GM23338 (cell line): ENCODE results near the gene SLC23A2. TPM values are rescaled to one million over a fixed set of nuclear protein-coding genes. Genes with fewer than 3 reads are reported as not detected.

ENCODE experiments used
- ATAC-seq: fragments of 200-7000 bp; cut with Tn5 transposase; 3 replicates; pipeline ENCODE4 v1.9.1; 2020
- DNase-seq: peaks from one replicate; pipeline ENCODE4 v3.0.0-alpha.2; 2015; ENCODE audit warnings: low spot score
- H2AFZ ChIP-seq: fragments of 200-600 bp; sonication (generic); 2 replicates; pipeline ENCODE4 v1.8.0; 2016; ENCODE audit warnings: antibody characterized with exemption, mild to moderate bottlenecking, moderate library complexity
- H3F3A ChIP-seq: fragments of 200-600 bp; sonication (generic); replicated peaks from 2 replicates; pipeline ENCODE4 v1.8.0; 2017; ENCODE audit warnings: antibody characterized with exemption, mixed run types, low read depth
- H3K27ac ChIP-seq: fragments of 200-600 bp; sonication (generic); 2 replicates; pipeline ENCODE4 v1.6.1; 2016; ENCODE audit warnings: low read depth
- H3K27me3 ChIP-seq: fragments of 200-600 bp; sonication (generic); 2 replicates; pipeline ENCODE4 v1.8.0; 2016; ENCODE audit warnings: mild to moderate bottlenecking, mixed run types, moderate library complexity; ENCODE audit not compliant: insufficient read depth
- H3K36me3 ChIP-seq: fragments of 200-600 bp; sonication (generic); 2 replicates; pipeline ENCODE4 v1.8.0; 2016; ENCODE audit warnings: mild to moderate bottlenecking; ENCODE audit not compliant: insufficient read depth
- H3K4me1 ChIP-seq: fragments of 200-600 bp; sonication (generic); 2 replicates; pipeline ENCODE4 v1.8.0; 2016; ENCODE audit warnings: mild to moderate bottlenecking, moderate library complexity; ENCODE audit not compliant: insufficient read depth
- H3K4me2 ChIP-seq: fragments of 200-600 bp; sonication (generic); 2 replicates; pipeline ENCODE4 v1.7.1; 2017; ENCODE audit warnings: mixed run types
- H3K4me3 ChIP-seq: fragments of 200-600 bp; sonication (generic); 2 replicates; pipeline ENCODE4 v1.6.1; 2016; ENCODE audit warnings: mixed run types
- H3K79me2 ChIP-seq: fragments of 200-600 bp; sonication (generic); replicated peaks from 2 replicates; pipeline ENCODE4 v1.8.0; 2017; ENCODE audit warnings: mild to moderate bottlenecking; ENCODE audit not compliant: insufficient read depth
- H3K9me2 ChIP-seq: fragments of 200-600 bp; sonication (generic); 2 replicates; pipeline ENCODE4 v1.8.0; 2017; ENCODE audit not compliant: insufficient read depth
- H4K20me1 ChIP-seq: fragments of 200-600 bp; sonication (generic); replicated peaks from 2 replicates; pipeline ENCODE4 v1.8.0; 2017; ENCODE audit warnings: mild to moderate bottlenecking; ENCODE audit not compliant: insufficient read depth
- H3K27ac Mint-ChIP-seq: 2 replicates; pipeline ENCODE4 v1.8.0; 2020; ENCODE audit warnings: inconsistent platforms, mild to moderate bottlenecking, moderate library complexity, mixed read lengths
- H3K27me3 Mint-ChIP-seq: 3 replicates; pipeline ENCODE4 v1.8.0; 2022; ENCODE audit warnings: low read depth, mild to moderate bottlenecking, moderate library complexity, mixed read lengths, inconsistent platforms; ENCODE audit not compliant: insufficient read depth, poor library complexity
- H3K36me3 Mint-ChIP-seq: 3 replicates; pipeline ENCODE4 v1.8.0; 2021; ENCODE audit warnings: low read depth, mild to moderate bottlenecking, inconsistent platforms, moderate library complexity, mixed read lengths
- H3K4me1 Mint-ChIP-seq: 3 replicates; pipeline ENCODE4 v1.8.0; 2020; ENCODE audit warnings: mild to moderate bottlenecking, inconsistent platforms, mixed read lengths
- H3K4me3 Mint-ChIP-seq: 3 replicates; pipeline ENCODE4 v1.8.0; 2021; ENCODE audit warnings: moderate library complexity, mild to moderate bottlenecking, inconsistent platforms, mixed read lengths
- H3K9me3 Mint-ChIP-seq: 3 replicates; pipeline ENCODE4 v1.8.0; 2020; ENCODE audit warnings: moderate library complexity, mild to moderate bottlenecking, inconsistent platforms, mixed read lengths
- CREB1 ChIP-seq: fragments of 250-450 bp; sonication (Bioruptor Pico); IDR thresholded peaks from 2 replicates; pipeline ENCODE4 v1.5.0; 2020; ENCODE audit warnings: low read depth, mild to moderate bottlenecking, moderate library complexity
- CTCF ChIP-seq, 2 experiments: fragments of 200-600 bp in 1 of 2; sonication (generic) in 1 of 2; conservative IDR thresholded peaks; 2 replicates each; pipeline versions ENCODE4 v1.5.1 to v1.6.1; 2016 to 2017; ENCODE audit warnings: antibody characterized with exemption in 2 of 2, low read depth in 2 of 2, mild to moderate bottlenecking in 2 of 2, moderate library complexity in 1 of 2
- ETS1 ChIP-seq: IDR thresholded peaks from 2 replicates; pipeline ENCODE4 v1.6.1; 2016; ENCODE audit warnings: antibody characterized with exemption
- EZH2 ChIP-seq: fragments of 200-600 bp; sonication (generic); IDR thresholded peaks from one replicate; pipeline ENCODE4 v1.8.0; 2017; ENCODE audit warnings: antibody characterized with exemption, mild to moderate bottlenecking, low read depth; ENCODE audit not compliant: unreplicated experiment
- EZH2phosphoT487 ChIP-seq: fragments of 200-600 bp; sonication (generic); IDR thresholded peaks from one replicate; pipeline ENCODE4 v1.8.1; 2018; ENCODE audit warnings: antibody characterized with exemption; ENCODE audit not compliant: unreplicated experiment
- JUNB ChIP-seq: IDR thresholded peaks from one replicate; pipeline ENCODE4 v1.6.1; 2016; ENCODE audit warnings: antibody characterized with exemption; ENCODE audit not compliant: unreplicated experiment
- NANOG ChIP-seq: IDR thresholded peaks from 2 replicates; pipeline ENCODE4 v1.6.1; 2016; ENCODE audit warnings: antibody characterized with exemption, borderline replicate concordance
- POLR2AphosphoS5 ChIP-seq: IDR thresholded peaks from 2 replicates; pipeline ENCODE4 v1.6.1; 2016; ENCODE audit warnings: antibody characterized with exemption, low read depth
- REST ChIP-seq: IDR thresholded peaks from one replicate; pipeline ENCODE4 v1.6.1; 2018; ENCODE audit warnings: antibody characterized with exemption; ENCODE audit not compliant: unreplicated experiment
- STAT1 ChIP-seq: IDR thresholded peaks from one replicate; pipeline ENCODE4 v1.6.1; 2016; ENCODE audit warnings: antibody characterized with exemption; ENCODE audit not compliant: unreplicated experiment
- ZNF331 ChIP-seq: fragments of 250-450 bp; sonication (Bioruptor Pico); IDR thresholded peaks from 2 replicates; pipeline ENCODE4 v1.5.0; 2020; ENCODE audit warnings: low read depth, mild to moderate bottlenecking, moderate library complexity
- ZNF462 ChIP-seq: fragments of 250-450 bp; sonication (Bioruptor Pico); IDR thresholded peaks from 2 replicates; pipeline ENCODE4 v1.5.0; 2020; ENCODE audit warnings: mild to moderate bottlenecking, moderate library complexity
- polyA plus RNA-seq: library from polyadenylated mRNA; unstranded; fragments of >200 nt; fragmentation: Nextera tagmentation; extraction: Ambion mirVana; gene quantifications from 2 replicates; pipeline ENCODE4 v1.2.1, GENCODE V29; 2016
- total RNA-seq: library from RNA; depleted of rRNA; stranded (reverse); fragments of >200 nt; shearing (Covaris generic); gene quantifications from 2 replicates; pipeline ENCODE4 v1.2.3, GENCODE V29; 2014

SLC23A2 gene
- total and polyA plus RNA-seq, 2 experiments from 2014 or later, result 4.4 to 20.2 TPM

GRCh38 chr20:4875578-4876067, 125.7 kb downstream of the SLC23A2 start:
- no peaks in the 10 kb centered on the region for H3K79me2 ChIP-seq
- no peak overlapping the region for H3K27ac Mint-ChIP-seq
- H3K9me3 Mint-ChIP-seq, result no peaks in the 10 kb centered on the region
- ATAC-seq (no peak), DNase-seq (no peak)
- H3K4me1 ChIP-seq, result no peaks in the 10 kb centered on the region
- H3K4me3 Mint-ChIP-seq, result no peak overlapping the region
- peaks cover 1% of the 10 kb centered on the region for H3K27me3 Mint-ChIP-seq
- H3K36me3 ChIP-seq, result no peaks in the 10 kb centered on the region
- H3F3A ChIP-seq, result no peaks in the 10 kb centered on the region
- H3K4me2 ChIP-seq, result no peak overlapping the region
- no peak overlapping the region for H3K27ac ChIP-seq
- peaks cover 2% of the 10 kb centered on the region; the same call in 1 of the 2 replicates for H4K20me1 ChIP-seq
- no peaks in the 10 kb centered on the region; the same call in 1 of the 3 replicates for H3K4me1 Mint-ChIP-seq
- H2AFZ ChIP-seq, result no peak overlapping the region
- TF ChIP-seq EZH2 (no peak), ZNF462 (CRISPR knock-in tag) (no peak), EZH2phosphoT487 (no peak), ZNF331 (CRISPR knock-in tag) (no peak), STAT1 (no peak), POLR2AphosphoS5 (no peak), NANOG (no peak), CTCF (conservative IDR thresholded peaks at IDR 0.05; ENCODE audit: low read depth in 2 of 2) (no peak), ETS1 (no peak), JUNB (no peak), CREB1 (CRISPR knock-in tag) (no peak), REST (no peak)
- H3K36me3 Mint-ChIP-seq, result peaks cover 3% of the 10 kb centered on the region; the same call in 1 of the 3 replicates
- H3K9me2 ChIP-seq, result no peaks in the 10 kb centered on the region
- H3K4me3 ChIP-seq, result no peak overlapping the region
- no peaks in the 10 kb centered on the region for H3K27me3 ChIP-seq
